GM23248 (cell line): Measurements from ENCODE around the gene TMEM247. TPM values are rescaled to one million over a fixed set of nuclear protein-coding genes. Genes with fewer than 3 reads are reported as not detected.

Experiments
- DNase-seq: peaks from one replicate; pipeline ENCODE4 v3.0.0-alpha.2; 2015
- H2AFZ ChIP-seq: fragments of 200-600 bp; sonication (generic); 2 replicates; pipeline ENCODE4 v1.6.1; 2016; ENCODE audit warnings: antibody characterized with exemption
- H3F3A ChIP-seq: fragments of 200-600 bp; sonication (generic); 2 replicates; pipeline ENCODE4 v1.6.1; 2016; ENCODE audit warnings: mild to moderate bottlenecking, antibody characterized with exemption, mixed run types; ENCODE audit not compliant: insufficient read depth
- H3K27ac ChIP-seq: fragments of 200-600 bp; sonication (generic); 2 replicates; pipeline ENCODE4 v1.5.1; 2016; ENCODE audit warnings: mild to moderate bottlenecking
- H3K27me3 ChIP-seq: fragments of 200-600 bp; sonication (generic); replicated peaks from 2 replicates; pipeline ENCODE4 v1.6.1; 2016; ENCODE audit warnings: mild to moderate bottlenecking; ENCODE audit not compliant: insufficient read depth
- H3K36me3 ChIP-seq: fragments of 200-600 bp; sonication (generic); 2 replicates; pipeline ENCODE4 v1.6.1; 2016; ENCODE audit warnings: low read depth, mild to moderate bottlenecking
- H3K4me1 ChIP-seq: fragments of 200-600 bp; sonication (generic); 2 replicates; pipeline ENCODE4 v1.6.1; 2016; ENCODE audit warnings: mild to moderate bottlenecking; ENCODE audit not compliant: insufficient read depth
- H3K4me2 ChIP-seq: fragments of 200-600 bp; sonication (generic); one replicate; pipeline ENCODE4 v1.6.1; 2016; ENCODE audit warnings: mild to moderate bottlenecking; ENCODE audit not compliant: unreplicated experiment
- H3K4me3 ChIP-seq: fragments of 200-600 bp; sonication (generic); 2 replicates; pipeline ENCODE4 v1.5.1; 2016; ENCODE audit warnings: mild to moderate bottlenecking
- H3K79me2 ChIP-seq: fragments of 200-600 bp; sonication (generic); 2 replicates; pipeline ENCODE4 v1.6.1; 2016; ENCODE audit warnings: mild to moderate bottlenecking; ENCODE audit not compliant: insufficient read depth
- H3K9ac ChIP-seq: fragments of 200-600 bp; sonication (generic); 2 replicates; pipeline ENCODE4 v1.6.1; 2016; ENCODE audit warnings: mild to moderate bottlenecking
- H3K9me2 ChIP-seq: fragments of 200-600 bp; sonication (generic); 2 replicates; pipeline ENCODE4 v1.6.1; 2016; ENCODE audit warnings: mixed run types, mild to moderate bottlenecking, moderate library complexity; ENCODE audit not compliant: insufficient read depth
- H3K9me3 ChIP-seq: fragments of 200-600 bp; sonication (generic); one replicate; pipeline ENCODE4 v1.6.1; 2017; ENCODE audit warnings: low read depth
- H4K20me1 ChIP-seq: fragments of 200-600 bp; sonication (generic); 2 replicates; pipeline ENCODE4 v1.6.0; 2016; ENCODE audit not compliant: insufficient read depth
- EZH2 ChIP-seq: fragments of 200-600 bp; sonication (generic); IDR thresholded peaks from 2 replicates; pipeline ENCODE4 v1.6.1; 2018; ENCODE audit warnings: antibody characterized with exemption, mild to moderate bottlenecking; ENCODE audit not compliant: insufficient read depth, poor library complexity, severe bottlenecking
- EZH2phosphoT487 ChIP-seq: fragments of 200-600 bp; sonication (generic); IDR thresholded peaks from 2 replicates; pipeline ENCODE4 v1.6.1; 2018; ENCODE audit warnings: antibody characterized with exemption, moderate library complexity, mild to moderate bottlenecking, low read depth; ENCODE audit not compliant: insufficient read depth
- WGBS, 2 experiments: methylation state at CpG; one replicate each; pipeline ENCODE4 v1.1.6; 2015 to 2017; ENCODE audit warnings: low lambda C conversion rate in 2 of 2, low coverage in 1 of 2; ENCODE audit errors: missing lambda C conversion rate in 2 of 2; 5-methylcytosine and 5-hydroxymethylcytosine counted together
- in situ Hi-C: fragments of 300-500 bp; cut with MboI; formaldehyde crosslinking; loops from 2 replicates; pipeline ENCODE4 v1.15.0; 2020
- polyA plus RNA-seq: library from polyadenylated mRNA; unstranded; fragments of >200 nt; fragmentation: Nextera tagmentation; extraction: Ambion mirVana; gene quantifications from 2 replicates; pipeline ENCODE4 v1.2.1, GENCODE V29; 2016
- total RNA-seq: library from RNA; depleted of rRNA; stranded (reverse); fragments of >200 nt; shearing (Covaris generic); gene quantifications from 2 replicates; pipeline ENCODE4 v1.2.3, GENCODE V29; 2014

TMEM247 gene
- total and polyA plus RNA-seq, 2 experiments from 2014 or later, result not detected

GRCh38 chr2:46485002-46485401 is 5.6 kb downstream of the TMEM247 start:
- Histone ChIP-seq H3K27me3 (no peaks in the 10 kb centered on the region), H3K4me3 (no peak overlapping the region), H4K20me1 (no peaks in the 10 kb centered on the region), H3K9ac (no peak overlapping the region), H3K36me3 (no peaks in the 10 kb centered on the region), H2AFZ (no peak overlapping the region), H3F3A (peaks cover 28% of the 10 kb centered on the region), H3K9me3 (no peaks in the 10 kb centered on the region), H3K4me2 (no peak overlapping the region), H3K9me2 (no peaks in the 10 kb centered on the region), H3K27ac (no peak overlapping the region), H3K79me2 (no peaks in the 10 kb centered on the region), H3K4me1 (peaks cover 26% of the 10 kb centered on the region)
- in situ Hi-C loops, result no loop called here
- TF ChIP-seq EZH2 (no peak), EZH2phosphoT487 (no peak)
- WGBS, 2 experiments, result 85 to 93% methylated on average over 5 of the region's 5 CpGs
- DNase-seq, result no peak

GRCh38 chr2:46486436-46486835 is 7.1 kb downstream of the TMEM247 start:
- H3K36me3 ChIP-seq, result no peaks in the 10 kb centered on the region
- in situ Hi-C loops, result no loop called here
- no peak for DNase-seq
- H4K20me1 ChIP-seq, result no peaks in the 10 kb centered on the region
- no peak overlapping the region for H3K4me2 ChIP-seq
- WGBS, 2 experiments, result 82 to 84% methylated on average over 3 of the region's 3 CpGs
- no peak overlapping the region for H3K27ac ChIP-seq
- H2AFZ ChIP-seq, result no peak overlapping the region
- peaks cover 21% of the 10 kb centered on the region for H3K4me1 ChIP-seq
- H3F3A ChIP-seq, result peaks cover 21% of the 10 kb centered on the region
- no peak overlapping the region for H3K4me3 ChIP-seq
- no peaks in the 10 kb centered on the region for H3K9me3 ChIP-seq
- no peaks in the 10 kb centered on the region for H3K79me2 ChIP-seq
- no peaks in the 10 kb centered on the region for H3K9me2 ChIP-seq
- no peak overlapping the region for H3K9ac ChIP-seq
- no peaks in the 10 kb centered on the region for H3K27me3 ChIP-seq
- no peak for TF ChIP-seq EZH2
- no peak for TF ChIP-seq EZH2phosphoT487

GRCh38 chr2:46487667-46488335 is 8.4 kb downstream of the TMEM247 start:
- in situ Hi-C loops, result no loop called here
- Histone ChIP-seq H3K9me3 (no peaks in the 10 kb centered on the region), H3K79me2 (no peaks in the 10 kb centered on the region), H3K9me2 (no peaks in the 10 kb centered on the region), H3K36me3 (no peaks in the 10 kb centered on the region), H3K27ac (no peak overlapping the region), H4K20me1 (no peaks in the 10 kb centered on the region), H3K4me2 (peak overlapping the region; percentile 46), H3K27me3 (no peaks in the 10 kb centered on the region), H3F3A (peaks cover 13% of the 10 kb centered on the region; the same call in 1 of the 2 replicates), H3K4me1 (peaks cover 15% of the 10 kb centered on the region), H3K4me3 (no peak overlapping the region), H2AFZ (no peak overlapping the region), H3K9ac (no peak overlapping the region)
- TF ChIP-seq EZH2, result no peak
- TF ChIP-seq EZH2phosphoT487, result no peak
- peak; percentile 88 for DNase-seq
- WGBS, 2 experiments, result 44 to 53% methylated on average over 8 of the region's 8 CpGs

- Histone ChIP-seq H3K4me1 (peaks cover 21% of the 10 kb centered on the region), H3K4me3 (no peak overlapping the region), H3K27me3 (no peaks in the 10 kb centered on the region), H4K20me1 (no peaks in the 10 kb centered on the region), H3K9ac (no peak overlapping the region), H3K36me3 (no peaks in the 10 kb centered on the region), H2AFZ (no peak overlapping the region), H3K27ac (no peak overlapping the region), H3K9me2 (no peaks in the 10 kb centered on the region), H3K9me3 (no peaks in the 10 kb centered on the region), H3F3A (peaks cover 13% of the 10 kb centered on the region; the same call in 1 of the 2 replicates), H3K79me2 (no peaks in the 10 kb centered on the region), H3K4me2 (peak overlapping the region; percentile 46)
- in situ Hi-C loops, result no loop called here
- peak; percentile 32 for DNase-seq
- WGBS, 2 experiments, result 78 to 83% methylated on average over 2 of the region's 2 CpGs
- TF ChIP-seq EZH2phosphoT487, result no peak
- no peak for TF ChIP-seq EZH2
Measured at GRCh38 chr2:46488389-46488788, 9.0 kb downstream of the TMEM247 start.
